GM19023 (cell line): ENCODE results near the gene COX6B1.
A peak's percentile ranks its signal among the peaks of the same experiment; 100 is the strongest.
"Not testable (repeated sequence)": the region's sequence is repeated elsewhere in the genome, so short reads cannot be mapped to it uniquely, and the experiment has no call there.

Experiments
- ATAC-seq: cut with Tn5 transposase; IDR thresholded peaks from one replicate; pipeline ENCODE4 v1.9.1; 2021; ENCODE audit warnings: mild to moderate bottlenecking, moderate library complexity; ENCODE audit not compliant: unreplicated experiment

The COX6B1 gene

GRCh38 chr19:35665157-35665556, 17.0 kb downstream of the COX6B1 start:
- no peak for ATAC-seq

GRCh38 chr19:35665604-35666003, 17.5 kb downstream of the COX6B1 start:
- ATAC-seq, result no peak

GRCh38 chr19:35666251-35666913, 18.3 kb downstream of the COX6B1 start, which contains the start of gene UPK1A:
TSS of gene UPK1A (plus strand) at chr19:35666517. CDS start at chr19:35666813, 296 bp downstream.
- no peak for ATAC-seq

- ATAC-seq, result no peak
These were observed 21.4 kb downstream of the COX6B1 start for GRCh38 chr19:35669566-35669965.

- no peak for ATAC-seq
These were observed 21.9 kb downstream of the COX6B1 start for GRCh38 chr19:35669974-35670373.

GRCh38 chr19:35670686-35671085, 22.6 kb downstream of the COX6B1 start:
- no peak for ATAC-seq

- no peak for ATAC-seq
These were observed 23.7 kb downstream of the COX6B1 start for GRCh38 chr19:35671818-35672217.

- no peak for ATAC-seq
These were observed 25.1 kb downstream of the COX6B1 start for GRCh38 chr19:35673121-35673804.

- no peak for ATAC-seq
These were observed 27.5 kb downstream of the COX6B1 start for GRCh38 chr19:35675589-35676140.

GRCh38 chr19:35689836-35690235, 41.7 kb downstream of the COX6B1 start:
- ATAC-seq, result no peak

GRCh38 chr19:35691106-35691505, 43.0 kb downstream of the COX6B1 start:
- ATAC-seq, result not testable (repeated sequence)

- ATAC-seq, result no peak
These were observed 43.9 kb downstream of the COX6B1 start for GRCh38 chr19:35692010-35692409.

- no peak for ATAC-seq
These were observed 45.3 kb downstream of the COX6B1 start for GRCh38 chr19:35693422-35693821.

GRCh38 chr19:35693835-35694599, 45.9 kb downstream of the COX6B1 start:
- no peak for ATAC-seq

- no peak for ATAC-seq
These were observed 47.8 kb downstream of the COX6B1 start for GRCh38 chr19:35695895-35696422.

- no peak for ATAC-seq
These were observed 48.7 kb downstream of the COX6B1 start for GRCh38 chr19:35696835-35697234.

- ATAC-seq, result peak; percentile 94
These were observed 54.3 kb downstream of the COX6B1 start for GRCh38 chr19:35702223-35703012.

- no peak for ATAC-seq
These were observed 55.2 kb downstream of the COX6B1 start for GRCh38 chr19:35703343-35703742.

GRCh38 chr19:35704218-35704617, 56.1 kb downstream of the COX6B1 start, which contains the start of gene ZBTB32:
TSS of gene ZBTB32 (plus strand) at chr19:35704558. CDS start at chr19:35714627, 10,069 bp downstream.
- no peak for ATAC-seq
